Activated T-cell treated with anti-CD3 and anti-CD28 coated beads for 1 hour (primary cell): ENCODE results near the gene CCL24.
"Not testable (repeated sequence)": the region's sequence is repeated elsewhere in the genome, so short reads cannot be mapped to it uniquely, and the experiment has no call there.

ENCODE experiments used
- DNase-seq: peaks from one replicate; pipeline ENCODE4 v3.0.0-alpha.2; 2020; ENCODE audit warnings: low read depth

The CCL24 gene

GRCh38 chr7:75819711-75820110 lies 6.1 kb upstream of the CCL24 start:
- DNase-seq, result no peak

GRCh38 chr7:75818472-75818871 lies 4.9 kb upstream of the CCL24 start:
- DNase-seq, result no peak

- no peak for DNase-seq
Measured at GRCh38 chr7:75817116-75817515, 3.5 kb upstream of the CCL24 start.

- DNase-seq, result no peak
Measured at GRCh38 chr7:75815418-75816064, 1.9 kb upstream of the CCL24 start.

- DNase-seq, result no peak
Measured at GRCh38 chr7:75814407-75814947, 871 bp upstream of the CCL24 start.

- no peak for DNase-seq
Measured at GRCh38 chr7:75813084-75813483, 522 bp downstream of the CCL24 start.

GRCh38 chr7:75811894-75812678 lies 1.5 kb downstream of the CCL24 start:
- no peak for DNase-seq

GRCh38 chr7:75809396-75809795 lies 4.2 kb downstream of the CCL24 start:
- no peak for DNase-seq

- no peak for DNase-seq
Measured at GRCh38 chr7:75808106-75808505, 5.5 kb downstream of the CCL24 start.

- no peak for DNase-seq
Measured at GRCh38 chr7:75807452-75807851, 6.2 kb downstream of the CCL24 start.

- DNase-seq, result no peak
Measured at GRCh38 chr7:75806560-75807307, 6.9 kb downstream of the CCL24 start.

GRCh38 chr7:75804705-75805104 lies 8.9 kb downstream of the CCL24 start:
- DNase-seq, result no peak

- no peak for DNase-seq
Measured at GRCh38 chr7:75804004-75804403, 9.6 kb downstream of the CCL24 start.

- DNase-seq, result no peak
Measured at GRCh38 chr7:75802552-75802821, 11.1 kb downstream of the CCL24 start.

- no peak for DNase-seq
Measured at GRCh38 chr7:75798770-75799169, 14.8 kb downstream of the CCL24 start.

- no peak for DNase-seq
Measured at GRCh38 chr7:75796420-75796819, 17.2 kb downstream of the CCL24 start.

GRCh38 chr7:75795831-75796285 lies 17.7 kb downstream of the CCL24 start:
- no peak for DNase-seq

- no peak for DNase-seq
Measured at GRCh38 chr7:75793676-75794075, 19.9 kb downstream of the CCL24 start.

- not testable (repeated sequence) for DNase-seq
Measured at GRCh38 chr7:75792567-75792966, 21.0 kb downstream of the CCL24 start.

GRCh38 chr7:75789361-75789924 lies 24.2 kb downstream of the CCL24 start:
- DNase-seq, result no peak

GRCh38 chr7:75788154-75788847 lies 25.3 kb downstream of the CCL24 start:
- DNase-seq, result not testable (repeated sequence)

GRCh38 chr7:75783058-75783457 lies 30.5 kb downstream of the CCL24 start:
- DNase-seq, result not testable (repeated sequence)
